Esophagus muscularis mucosa (tissue), 4 donors: ENCODE results near the gene SASS6.

Experiments used
- CTCF ChIP-seq, 3 experiments: fragments of 200-600 bp in 2 of 3; fragments of 450-650 bp in 1 of 3; sonication (generic) in 2 of 3; IDR thresholded peaks; one replicate each; pipeline ENCODE4 v1.5.1; 2017 to 2019; ENCODE audit warnings: antibody characterized with exemption in 3 of 3, mild to moderate bottlenecking in 2 of 3, moderate library complexity in 1 of 3
- EP300 ChIP-seq: sonication (generic); formaldehyde crosslinking; IDR thresholded peaks from one replicate; pipeline ENCODE4 v1.6.1; 2017; ENCODE audit warnings: antibody characterized with exemption
- POLR2A ChIP-seq: fragments of 450-650 bp; IDR thresholded peaks from one replicate; pipeline ENCODE4 v1.6.1; 2017; ENCODE audit warnings: antibody characterized with exemption, moderate library complexity, mild to moderate bottlenecking, low read depth
- POLR2AphosphoS5 ChIP-seq, 2 donors: sonication (generic); formaldehyde crosslinking; IDR thresholded peaks; one replicate each; pipeline ENCODE4 v1.6.1; 2017; ENCODE audit warnings: antibody characterized with exemption in 2 of 2

DNA sequence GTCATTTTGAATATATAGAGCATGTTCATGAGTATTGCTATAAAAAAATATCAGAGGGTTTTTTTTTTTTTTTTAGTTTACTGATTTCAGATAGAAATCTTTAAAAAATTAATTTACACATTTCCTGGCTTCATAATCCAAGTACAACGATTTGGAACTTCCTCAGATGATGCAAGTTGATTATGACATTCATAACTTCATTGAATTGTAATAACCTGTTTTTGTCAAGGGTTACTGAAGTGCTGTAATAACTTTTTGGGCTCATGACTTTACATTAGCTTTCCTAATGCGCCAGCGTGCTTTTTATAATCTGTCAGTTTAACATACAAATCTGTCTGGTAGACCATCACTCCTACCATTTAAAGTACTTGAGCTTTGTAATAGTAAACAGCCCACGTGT is 81.3 kb downstream of the SASS6 start:
- no peak for TF ChIP-seq CTCF (IDR thresholded peaks at IDR 0.05)
- TF ChIP-seq POLR2AphosphoS5 (IDR thresholded peaks at IDR 0.05), result no peak
- TF ChIP-seq POLR2A, result no peak
- TF ChIP-seq EP300, result no peak
